H1 (cell line): ENCODE data around the gene FTL. TPM values are rescaled to one million over a fixed set of nuclear protein-coding genes. Genes with fewer than 3 reads are reported as not detected.

Experiments used
- CTCF ChIA-PET: fragments of 300-600 bp; sonication (Branson Sonifier 250); formaldehyde crosslinking; loops from one replicate; lab custom pipeline; 2021; ENCODE audit not compliant: partially characterized antibody; lab: Charles Lee
- POLR2A ChIA-PET: fragments of 300-600 bp; sonication (Branson Sonifier 250); formaldehyde crosslinking; loops from one replicate; lab custom pipeline; 2021; ENCODE audit warnings: inconsistent platforms; ENCODE audit not compliant: partially characterized antibody; lab: Charles Lee
- DNase-seq, 2 experiments: peaks; one replicate each; pipeline versions ENCODE4 v3.0.0 to v3.0.0-alpha.2; 2010 to 2022; ENCODE audit warnings: low spot score in 2 of 2, low read depth in 1 of 2, mixed read lengths in 1 of 2
- FAIRE-seq: peaks from 2 replicates; lab custom pipeline; 2011; peaks lifted over from hg19 to GRCh38; lab: Jason Lieb, UNC
- H2AFZ ChIP-seq: 2 replicates; pipeline ENCODE4 v1.8.1; 2012; ENCODE audit warnings: low read length, inconsistent platforms
- H2AK5ac ChIP-seq: 2 replicates; pipeline ENCODE4 v1.6.1; 2013; ENCODE audit warnings: low read depth, low read length
- H2BK120ac ChIP-seq: replicated peaks from 2 replicates; pipeline ENCODE3; 2013; ENCODE audit warnings: low read depth, low read length, inconsistent platforms
- H2BK12ac ChIP-seq: 2 replicates; pipeline ENCODE4 v1.6.1; 2013; ENCODE audit warnings: low read depth, low read length
- H2BK15ac ChIP-seq: 2 replicates; pipeline ENCODE4 v1.6.1; 2013; ENCODE audit warnings: low read length
- H2BK20ac ChIP-seq: 2 replicates; pipeline ENCODE4 v1.6.1; 2013; ENCODE audit warnings: low read length
- H2BK5ac ChIP-seq: 2 replicates; pipeline ENCODE4 v1.6.1; 2013; ENCODE audit warnings: low read depth, low read length
- H3K14ac ChIP-seq: 2 replicates; pipeline ENCODE4 v1.6.1; 2013; ENCODE audit warnings: inconsistent platforms; ENCODE audit not compliant: insufficient read length
- H3K18ac ChIP-seq: 2 replicates; pipeline ENCODE4 v1.6.1; 2013; ENCODE audit warnings: low read length; ENCODE audit errors: extremely low read depth
- H3K23ac ChIP-seq: 2 replicates; pipeline ENCODE4 v1.6.1; 2013; ENCODE audit warnings: inconsistent platforms; ENCODE audit not compliant: insufficient read length
- H3K23me2 ChIP-seq: 2 replicates; pipeline ENCODE4 v1.6.1; 2013; ENCODE audit warnings: low read depth, low read length
- H3K27ac ChIP-seq: 2 replicates; pipeline ENCODE4 v1.6.1; 2011; ENCODE audit warnings: low read depth, low read length, inconsistent platforms
- H3K27me3 ChIP-seq, 4 experiments: replicated peaks in 1 of 4; 1 replicate in 1 of 4; 2 replicates in 3 of 4; pipeline versions ENCODE4 v1.6.1 to v1.8.1; 2011 to 2013; ENCODE audit warnings: low read length in 3 of 4, mild to moderate bottlenecking in 3 of 4, inconsistent platforms in 2 of 4, mixed read lengths in 2 of 4, moderate library complexity in 1 of 4; ENCODE audit not compliant: control insufficient read depth in 3 of 4, insufficient read depth in 3 of 4; ENCODE audit errors: extremely low read depth in 1 of 4
- H3K36me3 ChIP-seq, 4 experiments: 2 replicates each; pipeline versions ENCODE4 v1.6.1 to v1.8.1; 2011 to 2013; ENCODE audit warnings: mild to moderate bottlenecking in 4 of 4, low read length in 3 of 4, moderate library complexity in 2 of 4, control low read depth in 1 of 4, inconsistent platforms in 1 of 4; ENCODE audit not compliant: insufficient read depth in 4 of 4, control insufficient read depth in 2 of 4
- H3K4ac ChIP-seq: replicated peaks from 2 replicates; pipeline ENCODE3; 2013; ENCODE audit warnings: low read length, low read depth, mixed read lengths, inconsistent platforms; ENCODE audit not compliant: insufficient read length
- H3K4me1 ChIP-seq, 4 experiments: replicated peaks in 1 of 4; 1 replicate in 1 of 4; 2 replicates in 3 of 4; pipeline versions ENCODE4 v1.6.1 to v1.8.1; 2011 to 2013; ENCODE audit warnings: low read length in 3 of 4, inconsistent platforms in 2 of 4, mixed read lengths in 1 of 4; ENCODE audit not compliant: insufficient read depth in 4 of 4, control insufficient read depth in 3 of 4
- H3K4me2 ChIP-seq, 2 experiments: 2 replicates each; pipeline versions ENCODE4 v1.6.1 to v1.8.1; 2011 to 2013; ENCODE audit warnings: low read depth in 2 of 2, low read length in 2 of 2, control low read depth in 1 of 2, inconsistent platforms in 1 of 2, mild to moderate bottlenecking in 1 of 2; ENCODE audit not compliant: insufficient read depth in 1 of 2
- H3K4me3 ChIP-seq, 4 experiments: fragments of 200-600, 300-600 bp in 1 of 4; sonication (generic), shearing (Covaris generic), sonication (Bioruptor Twin) in 1 of 4; 2 replicates each; pipeline versions ENCODE4 v1.5.1 to v1.8.1; 2011 to 2016; ENCODE audit warnings: low read length in 4 of 4, low read depth in 3 of 4, control low read depth in 2 of 4, inconsistent platforms in 2 of 4, mild to moderate bottlenecking in 2 of 4, mixed read lengths in 1 of 4, moderate library complexity in 1 of 4; ENCODE audit not compliant: insufficient read depth in 2 of 4; ENCODE audit errors: extremely low read depth in 1 of 4
- H3K56ac ChIP-seq: replicated peaks from 2 replicates; pipeline ENCODE3; 2013; ENCODE audit warnings: low read depth, mild to moderate bottlenecking, mixed read lengths, low read length, inconsistent platforms; ENCODE audit not compliant: insufficient read length
- H3K79me1 ChIP-seq: 2 replicates; pipeline ENCODE4 v1.6.1; 2013; ENCODE audit warnings: low read depth, low read length, control low read depth
- H3K79me2 ChIP-seq, 2 experiments: 2 replicates each; pipeline versions ENCODE4 v1.6.1 to v1.8.1; 2012 to 2013; ENCODE audit warnings: low read length in 2 of 2, mild to moderate bottlenecking in 2 of 2, inconsistent platforms in 1 of 2; ENCODE audit not compliant: insufficient read depth in 2 of 2, control insufficient read depth in 1 of 2
- H3K9ac ChIP-seq, 4 experiments: replicated peaks in 1 of 4; 1 replicate in 1 of 4; 2 replicates in 3 of 4; pipeline versions ENCODE4 v1.6.1 to v1.8.1; 2011 to 2013; ENCODE audit warnings: low read depth in 3 of 4, low read length in 3 of 4, control low read depth in 2 of 4, mild to moderate bottlenecking in 2 of 4, moderate library complexity in 2 of 4, inconsistent platforms in 1 of 4; ENCODE audit errors: extremely low read depth in 1 of 4
- H3K9me3 ChIP-seq, 2 experiments: 2 replicates each; pipeline versions ENCODE4 v1.6.1 to v1.8.1; 2012 to 2013; ENCODE audit warnings: mild to moderate bottlenecking in 2 of 2, moderate library complexity in 2 of 2, control low read depth in 1 of 2, inconsistent platforms in 1 of 2, low read depth in 1 of 2, low read length in 1 of 2, mixed read lengths in 1 of 2; ENCODE audit not compliant: insufficient read depth in 2 of 2
- H4K20me1 ChIP-seq, 2 experiments: replicated peaks in 1 of 2; 2 replicates each; pipeline versions ENCODE3 to v1.8.1; 2011 to 2013; ENCODE audit warnings: inconsistent platforms in 2 of 2, low read length in 2 of 2, mild to moderate bottlenecking in 1 of 2; ENCODE audit not compliant: insufficient read depth in 2 of 2, control insufficient read depth in 1 of 2
- H4K5ac ChIP-seq: 2 replicates; pipeline ENCODE4 v1.6.1; 2013; ENCODE audit warnings: low read length, low read depth, mixed read lengths, inconsistent platforms; ENCODE audit not compliant: insufficient read length
- H4K8ac ChIP-seq: 2 replicates; pipeline ENCODE4 v1.8.0; 2013; ENCODE audit warnings: mild to moderate bottlenecking, moderate library complexity, low read length, inconsistent platforms; ENCODE audit not compliant: insufficient read depth; ENCODE audit errors: extremely low read depth
- H4K91ac ChIP-seq: replicated peaks from 2 replicates; pipeline ENCODE3; 2013; ENCODE audit warnings: low read length, mixed read lengths, inconsistent platforms; ENCODE audit not compliant: insufficient read length
- CHD2 ChIP-seq: IDR thresholded peaks from 2 replicates; pipeline ENCODE4 v1.6.1; 2012; ENCODE audit warnings: low read length, improper control_type of control experiment
- EP300 ChIP-seq, 2 experiments: IDR thresholded peaks; 1 replicate in 1 of 2; 2 replicates in 1 of 2; pipeline ENCODE4 v1.6.1; 2011 to 2012; ENCODE audit warnings: low read depth in 2 of 2, low read length in 2 of 2, mild to moderate bottlenecking in 2 of 2, borderline replicate concordance in 1 of 2, inconsistent platforms in 1 of 2, moderate library complexity in 1 of 2
- MAFK ChIP-seq: IDR thresholded peaks from 2 replicates; pipeline ENCODE4 v1.6.1; 2012; ENCODE audit warnings: low read depth, mild to moderate bottlenecking, improper control_type of control experiment, low read length
- NRF1 ChIP-seq: IDR thresholded peaks from 2 replicates; pipeline ENCODE4 v1.6.1; 2011; ENCODE audit warnings: mild to moderate bottlenecking, low read depth, low read length, improper control_type of control experiment
- RFX5 ChIP-seq: IDR thresholded peaks from 2 replicates; pipeline ENCODE4 v1.6.1; 2011; ENCODE audit warnings: low read depth, low read length, improper control_type of control experiment, borderline replicate concordance
- RXRA ChIP-seq: IDR thresholded peaks from 2 replicates; pipeline ENCODE4 v1.6.1; 2011; ENCODE audit warnings: low read depth, mild to moderate bottlenecking, low read length, moderate library complexity; ENCODE audit not compliant: insufficient read depth
- WGBS, 2 experiments: shearing (Covaris generic) in 1 of 2; methylation state at CpG; one replicate each; pipeline versions ENCODE4 v1.1.6 to v1.1.7; 2013 to 2015; ENCODE audit warnings: low lambda C conversion rate in 2 of 2, mixed read lengths in 2 of 2, inconsistent platforms in 1 of 2, low coverage in 1 of 2, missing lambda C conversion rate in 1 of 2; ENCODE audit not compliant: insufficient replicate concordance in 2 of 2, insufficient coverage in 1 of 2, insufficient read length in 1 of 2; ENCODE audit errors: extremely low coverage in 1 of 2, missing lambda C conversion rate in 1 of 2; 5-methylcytosine and 5-hydroxymethylcytosine counted together
- polyA plus RNA-seq, 7 experiments: library from polyadenylated mRNA; depleted of rRNA in 3 of 7; stranded (reverse) in 5 of 7; unstranded in 2 of 7; fragments of >200 nt in 5 of 7; fragments of 200-250 nt in 2 of 7; gene quantifications; 1 replicate in 5 of 7; 2 replicates in 1 of 7; 4 replicates in 1 of 7; pipeline versions ENCODE4 v1.2.1 to v1.2.3, GENCODE V29; 2011 to 2013; ENCODE audit warnings: missing spikeins in 2 of 7, mixed read lengths in 2 of 7
- total RNA-seq: library from RNA; stranded (reverse); fragmentation: NEBNext Ultra II Directional; extraction: Animal tissue kit (Norgen Biotek cat#: 25700); gene quantifications from 2 replicates; pipeline ENCODE4 v1.2.1, GENCODE V29; 2021
- TF ChIP-seq, protein P1 (sequence below): IDR thresholded peaks from 2 replicates; pipeline ENCODE4 v1.6.1; 2012; ENCODE audit warnings: inconsistent platforms

The FTL gene
- total and polyA plus RNA-seq, 2 of the 8 experiments (the other 6 are each of a cell fraction or from before 2014, with no cell fraction given), result 1,751 to 2,427 TPM

- Histone ChIP-seq H2BK20ac (no peak overlapping the region), H2BK12ac (no peak overlapping the region), H3K23ac (no peak overlapping the region), H3K4me3 (no peak overlapping the region), H2BK5ac (no peak overlapping the region), H3K79me2 (no peaks in the 10 kb centered on the region), H3K27me3 (no peaks in the 10 kb centered on the region), H2AFZ (no peak overlapping the region), H2BK120ac (no peak overlapping the region), H3K36me3 (peaks cover 0 to 35% (median 8%) of the 10 kb centered on the region in 4 experiments; a peak in 6 of 8 replicates), H3K4me2 (no peak overlapping the region), H2BK15ac (no peak overlapping the region), H4K5ac (no peak overlapping the region), H3K9ac (no peak overlapping the region), H2AK5ac (no peak overlapping the region), H4K20me1 (peaks cover 0 to 4% of the 10 kb centered on the region in 2 experiments), H3K27ac (no peak overlapping the region), H4K91ac (no peak overlapping the region), H3K79me1 (no peaks in the 10 kb centered on the region), H3K56ac (no peak overlapping the region), H3K14ac (no peak overlapping the region), H3K9me3 (no peaks in the 10 kb centered on the region), H3K18ac (no peak overlapping the region), H3K23me2 (no peaks in the 10 kb centered on the region; the same call in 1 of the 2 replicates), H3K4me1 (no peaks in the 10 kb centered on the region), H3K4ac (no peak overlapping the region), H4K8ac (no peak overlapping the region)
- WGBS, 2 experiments, result 85% methylated on average over 9 of the region's 12 CpGs; no CpG with 5 or more reads in 1 of the 2 experiments
- FAIRE-seq (no peak), DNase-seq (no peak)
- ChIA-PET POLR2A (interaction anchor here (0.6 to 6.7 kb wide), 6 partner anchors 11 to 44 kb away, joined by 3 to 29 read pairs (median 4); partner anchors contain the start of genes BAX and FTL), CTCF (interaction anchor here (0.6 to 1.2 kb wide), 3 partner anchors 11 to 65 kb away, joined by 3 to 4 read pairs (median 3); no protein-coding TSS in a partner anchor)
- TF ChIP-seq, protein P1, sequence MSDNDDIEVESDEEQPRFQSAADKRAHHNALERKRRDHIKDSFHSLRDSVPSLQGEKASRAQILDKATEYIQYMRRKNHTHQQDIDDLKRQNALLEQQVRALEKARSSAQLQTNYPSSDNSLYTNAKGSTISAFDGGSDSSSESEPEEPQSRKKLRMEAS, result no peak
- no peak for TF ChIP-seq RXRA
- TF ChIP-seq CHD2, result no peak
- TF ChIP-seq RFX5, result no peak
- TF ChIP-seq NRF1, result no peak
- TF ChIP-seq MAFK, result no peak
- no peak for TF ChIP-seq EP300 (IDR thresholded peaks at IDR 0.05; ENCODE audit: borderline replicate concordance in 1 of 2, low read depth in 2 of 2, low read length in 2 of 2)
Measured at GRCh38 chr19:48921721-48922500, 43.2 kb upstream of the FTL start.
